Measurements from ENCODE around the gene TMEM151B. TPM values are rescaled to one million over a fixed set of nuclear protein-coding genes. Genes with fewer than 3 reads are reported as not detected.
A peak's percentile ranks its signal among the peaks of the same experiment; 100 is the strongest.

Gene TMEM151B
- total and polyA plus RNA-seq, 2 of the 13 experiments (the other 11 are each of a cell fraction or from before 2014, with no cell fraction given) = not detected

- TF ChIP-seq MAFK (conservative IDR thresholded peaks at IDR 0.05 in 1 of 2, IDR thresholded peaks at IDR 0.05 in 1 of 2; ENCODE audit: low read length in 2 of 2) (no peak), AKNA (CRISPR knock-in tag; IDR thresholded peaks at IDR 0.05; ENCODE audit: borderline replicate concordance) (no peak), WIZ (CRISPR knock-in tag; IDR thresholded peaks at IDR 0.05) (no peak), ZNF670 (CRISPR knock-in tag; IDR thresholded peaks at IDR 0.05; ENCODE audit: borderline replicate concordance) (no peak), ZNF34 (CRISPR knock-in tag; IDR thresholded peaks at IDR 0.05; ENCODE audit: borderline replicate concordance) (no peak), CC2D1A (CRISPR knock-in tag; IDR thresholded peaks at IDR 0.05) (no peak), ZNF891 (CRISPR knock-in tag; IDR thresholded peaks at IDR 0.05) (peak; percentile 88), AGO2 (optimal IDR thresholded peaks at IDR 0.05; ENCODE audit: low read depth, low read length) (peak; percentile 92), ZNF160 (CRISPR knock-in tag; IDR thresholded peaks at IDR 0.05) (no peak), SMAD9 (CRISPR knock-in tag; IDR thresholded peaks at IDR 0.05) (no peak), TCF7L2 (IDR thresholded peaks at IDR 0.05; ENCODE audit: low read depth, low read length) (no peak), ZFP82 (CRISPR knock-in tag; IDR thresholded peaks at IDR 0.05; ENCODE audit: borderline replicate concordance) (0 out of 2 replicates have a peak, but pooled peaks have one; percentile 45), ZBTB8A (CRISPR knock-in tag; IDR thresholded peaks at IDR 0.05; ENCODE audit: borderline replicate concordance, low read depth) (no peak), ZSCAN5A (CRISPR knock-in tag; IDR thresholded peaks at IDR 0.05; ENCODE audit: borderline replicate concordance) (no peak), HOMEZ (CRISPR knock-in tag; IDR thresholded peaks at IDR 0.05; ENCODE audit: low read depth) (peak; percentile 23; the same call in 1 of the 2 replicates), ZSCAN20 (CRISPR knock-in tag; IDR thresholded peaks at IDR 0.05; ENCODE audit: borderline replicate concordance) (no peak), ZNF3 (CRISPR knock-in tag; IDR thresholded peaks at IDR 0.05) (no peak), ZBTB10 (CRISPR knock-in tag; IDR thresholded peaks at IDR 0.05; ENCODE audit: borderline replicate concordance) (no peak), SIN3A (IDR thresholded peaks at IDR 0.05; ENCODE audit: borderline replicate concordance, low read depth, low read length) (no peak)
Observed at GRCh38 chr6:44237813-44238433, 32.3 kb upstream of the TMEM151B start (continued).

Data from HepG2 (cell line).